ENCODE results near the gene OSCP1.

GRCh38 chr1:36421649-36422048, 28.6 kb downstream of the OSCP1 start:
- TF ChIP-seq, protein P1, sequence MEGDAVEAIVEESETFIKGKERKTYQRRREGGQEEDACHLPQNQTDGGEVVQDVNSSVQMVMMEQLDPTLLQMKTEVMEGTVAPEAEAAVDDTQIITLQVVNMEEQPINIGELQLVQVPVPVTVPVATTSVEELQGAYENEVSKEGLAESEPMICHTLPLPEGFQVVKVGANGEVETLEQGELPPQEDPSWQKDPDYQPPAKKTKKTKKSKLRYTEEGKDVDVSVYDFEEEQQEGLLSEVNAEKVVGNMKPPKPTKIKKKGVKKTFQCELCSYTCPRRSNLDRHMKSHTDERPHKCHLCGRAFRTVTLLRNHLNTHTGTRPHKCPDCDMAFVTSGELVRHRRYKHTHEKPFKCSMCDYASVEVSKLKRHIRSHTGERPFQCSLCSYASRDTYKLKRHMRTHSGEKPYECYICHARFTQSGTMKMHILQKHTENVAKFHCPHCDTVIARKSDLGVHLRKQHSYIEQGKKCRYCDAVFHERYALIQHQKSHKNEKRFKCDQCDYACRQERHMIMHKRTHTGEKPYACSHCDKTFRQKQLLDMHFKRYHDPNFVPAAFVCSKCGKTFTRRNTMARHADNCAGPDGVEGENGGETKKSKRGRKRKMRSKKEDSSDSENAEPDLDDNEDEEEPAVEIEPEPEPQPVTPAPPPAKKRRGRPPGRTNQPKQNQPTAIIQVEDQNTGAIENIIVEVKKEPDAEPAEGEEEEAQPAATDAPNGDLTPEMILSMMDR (IDR thresholded peaks at IDR 0.05; ENCODE audit: low read length) = no peak
- TF ChIP-seq EZH2 (IDR thresholded peaks at IDR 0.05; ENCODE audit: borderline replicate concordance, low read length) = no peak
